Lower leg skin (tissue), 3 donors: ENCODE data around the gene MYL7.

Experiments used
- CTCF ChIP-seq, 3 donors: fragments of 450-650 bp; IDR thresholded peaks; one replicate each; pipeline ENCODE4 v1.5.1; 2016; ENCODE audit warnings: antibody characterized with exemption in 3 of 3, mild to moderate bottlenecking in 3 of 3, moderate library complexity in 2 of 3
- POLR2A ChIP-seq, 2 donors: fragments of 450-650 bp; IDR thresholded peaks; one replicate each; pipeline ENCODE4 v1.6.1; 2016 to 2017; ENCODE audit warnings: antibody characterized with exemption in 2 of 2, mild to moderate bottlenecking in 1 of 2, moderate library complexity in 1 of 2

DNA sequence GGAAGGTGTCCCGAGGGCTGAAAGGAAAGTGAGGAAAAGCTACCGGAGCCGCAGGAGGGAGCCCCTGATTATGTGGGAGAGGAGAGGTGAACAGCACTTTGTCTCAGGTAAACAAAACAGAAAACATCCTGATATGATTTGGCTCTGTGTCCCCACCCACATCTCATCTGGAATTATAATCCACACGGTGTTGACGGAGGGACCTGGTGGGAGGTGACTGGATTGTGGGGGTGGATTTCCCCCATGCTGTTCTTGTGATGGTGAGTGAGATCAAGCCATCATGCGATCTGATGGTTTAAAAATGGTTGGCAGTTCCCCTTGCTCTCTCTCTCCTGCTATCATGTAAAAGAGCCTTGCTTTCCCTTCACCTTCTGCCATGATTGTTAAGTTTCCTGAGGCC is 20.7 kb downstream of the MYL7 start:
- no peak for TF ChIP-seq CTCF (IDR thresholded peaks at IDR 0.05)
- TF ChIP-seq POLR2A (IDR thresholded peaks at IDR 0.05): no peak
